Large intestine (tissue), 3 donors: ENCODE measurements around the gene INPP5A. TPM values are rescaled to one million over a fixed set of nuclear protein-coding genes. Genes with fewer than 3 reads are reported as not detected.
"Not testable (repeated sequence)": the region's sequence is repeated elsewhere in the genome, so short reads cannot be mapped to it uniquely, and the experiment has no call there.

Experiments
- DNase-seq, 2 donors: peaks; one replicate each; pipeline versions ENCODE4 v3.0.0 to v3.0.0-alpha.2; 2013
- H3K27ac ChIP-seq: one replicate; pipeline ENCODE4 v1.5.1; 2013; ENCODE audit warnings: low read length
- H3K27me3 ChIP-seq: 2 replicates; pipeline ENCODE4 v1.6.1; 2013; ENCODE audit warnings: low read length; ENCODE audit not compliant: control insufficient read depth, insufficient read depth
- H3K36me3 ChIP-seq: 2 replicates; pipeline ENCODE4 v1.6.1; 2013; ENCODE audit warnings: low read length; ENCODE audit not compliant: control insufficient read depth, insufficient read depth
- H3K4me1 ChIP-seq: one replicate; pipeline ENCODE4 v1.6.1; 2013; ENCODE audit warnings: low read length; ENCODE audit not compliant: control insufficient read depth, insufficient read depth
- H3K4me3 ChIP-seq: one replicate; pipeline ENCODE4 v1.5.1; 2013; ENCODE audit warnings: low read length
- H3K9me3 ChIP-seq: one replicate; pipeline ENCODE4 v1.6.1; 2013; ENCODE audit warnings: mild to moderate bottlenecking, low read depth, low read length, moderate library complexity; ENCODE audit not compliant: control insufficient read depth
- WGBS: methylation state at CpG from one replicate; pipeline ENCODE4 v1.1.5; 2013; ENCODE audit warnings: low lambda C conversion rate; ENCODE audit not compliant: insufficient coverage; 5-methylcytosine and 5-hydroxymethylcytosine counted together
- polyA plus RNA-seq: library from polyadenylated mRNA; unstranded; fragments of 120-200 nt; gene quantifications from one replicate; pipeline ENCODE4 v1.2.1, GENCODE V29; 2013

The INPP5A gene
- polyA plus RNA-seq, 1 donor: 25.3 TPM

- H3K4me3 ChIP-seq: no peak overlapping the region
- peaks cover 12% of the 10 kb centered on the region for H3K9me3 ChIP-seq
- no peaks in the 10 kb centered on the region for H3K4me1 ChIP-seq
- H3K27ac ChIP-seq: no peak overlapping the region
- no CpG with 5 or more reads among the region's 6 CpGs for WGBS
- H3K36me3 ChIP-seq: peaks cover 24% of the 10 kb centered on the region
- H3K27me3 ChIP-seq: no peaks in the 10 kb centered on the region
- DNase-seq: no peak
These were observed 224.7 kb downstream of the INPP5A start for GRCh38 chr10:132762267-132762666.

DNA sequence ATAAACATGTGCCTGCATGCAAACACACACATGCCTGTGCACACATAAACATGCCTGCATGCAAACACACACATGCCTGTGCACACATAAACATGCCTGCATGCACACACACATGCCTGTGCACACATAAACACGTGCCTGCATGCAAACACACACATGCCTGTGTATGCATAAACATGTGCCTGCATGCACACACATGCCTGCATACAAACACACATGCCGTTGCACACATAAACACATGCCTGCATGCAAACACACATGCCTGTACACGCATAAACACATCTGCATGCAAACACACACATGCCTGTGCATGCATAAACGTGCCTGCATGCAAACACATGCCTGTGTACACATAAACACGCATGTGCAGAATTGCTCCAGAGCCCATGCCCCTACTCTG lies 226.0 kb downstream of the INPP5A start:
- no peak overlapping the region for H3K4me3 ChIP-seq
- no peaks in the 10 kb centered on the region for H3K4me1 ChIP-seq
- DNase-seq: no peak
- H3K27me3 ChIP-seq: no peaks in the 10 kb centered on the region
- H3K9me3 ChIP-seq: peaks cover 16% of the 10 kb centered on the region
- WGBS: no CpG with 5 or more reads among the region's 5 CpGs
- H3K27ac ChIP-seq: no peak overlapping the region
- H3K36me3 ChIP-seq: peaks cover 30% of the 10 kb centered on the region

- H3K27me3 ChIP-seq: no peaks in the 10 kb centered on the region
- WGBS: no CpG with 5 or more reads among the region's 11 CpGs
- DNase-seq: no peak
- H3K27ac ChIP-seq: no peak overlapping the region
- peaks cover 30% of the 10 kb centered on the region for H3K36me3 ChIP-seq
- H3K4me1 ChIP-seq: no peaks in the 10 kb centered on the region
- no peak overlapping the region for H3K4me3 ChIP-seq
- H3K9me3 ChIP-seq: peaks cover 20% of the 10 kb centered on the region
These were observed 226.5 kb downstream of the INPP5A start for GRCh38 chr10:132764108-132764507.

DNA sequence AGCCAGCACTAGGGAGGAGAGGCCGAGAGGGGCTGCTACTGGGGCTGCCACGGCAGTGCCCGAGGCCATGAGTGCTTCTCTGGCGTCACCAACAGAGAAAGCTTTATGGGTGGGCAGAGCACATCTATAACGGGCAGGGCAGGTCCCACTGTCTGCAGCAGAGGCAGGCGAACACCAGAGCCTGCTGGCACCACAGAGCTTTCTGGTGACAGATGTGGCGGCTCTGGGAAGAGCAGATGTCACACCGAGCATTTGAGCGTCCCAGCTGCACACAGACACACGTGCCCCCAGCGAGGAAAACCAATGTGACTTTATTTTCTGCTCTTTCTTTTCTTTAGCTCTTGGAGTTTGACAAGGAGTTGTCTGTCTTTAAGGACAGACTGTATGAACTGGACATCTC lies 227.8 kb downstream of the INPP5A start:
- no peak overlapping the region for H3K27ac ChIP-seq
- no peaks in the 10 kb centered on the region for H3K4me1 ChIP-seq
- peaks cover 20% of the 10 kb centered on the region for H3K9me3 ChIP-seq
- DNase-seq: no peak
- peaks cover 26% of the 10 kb centered on the region for H3K36me3 ChIP-seq
- H3K4me3 ChIP-seq: no peak overlapping the region
- no peaks in the 10 kb centered on the region for H3K27me3 ChIP-seq
- WGBS: no CpG with 5 or more reads among the region's 11 CpGs

DNA sequence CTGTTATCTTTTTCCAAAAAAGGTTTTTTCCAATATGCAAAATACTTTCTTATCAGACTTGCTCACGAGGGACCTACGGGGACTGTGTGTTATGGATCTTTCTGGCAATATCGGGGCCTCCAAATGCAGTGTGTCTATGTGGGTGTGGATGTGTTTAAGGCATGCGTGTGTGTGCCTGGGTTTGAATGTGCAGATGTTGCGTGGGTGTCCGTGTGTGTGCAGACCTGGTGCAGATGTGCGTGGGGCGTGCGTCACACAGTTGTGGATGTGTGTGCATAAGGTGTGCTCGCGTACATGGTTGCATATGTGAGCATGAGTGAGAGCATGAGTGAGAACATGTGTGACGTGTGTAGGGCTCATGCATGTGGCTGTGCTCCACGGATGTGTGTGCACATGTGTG lies 228.7 kb downstream of the INPP5A start:
- no peak for DNase-seq
- WGBS: no CpG with 5 or more reads among the region's 13 CpGs
- no peak overlapping the region for H3K4me3 ChIP-seq
- H3K27ac ChIP-seq: no peak overlapping the region
- H3K36me3 ChIP-seq: peaks cover 22% of the 10 kb centered on the region
- peaks cover 21% of the 10 kb centered on the region for H3K9me3 ChIP-seq
- H3K27me3 ChIP-seq: no peaks in the 10 kb centered on the region
- no peaks in the 10 kb centered on the region for H3K4me1 ChIP-seq

DNA sequence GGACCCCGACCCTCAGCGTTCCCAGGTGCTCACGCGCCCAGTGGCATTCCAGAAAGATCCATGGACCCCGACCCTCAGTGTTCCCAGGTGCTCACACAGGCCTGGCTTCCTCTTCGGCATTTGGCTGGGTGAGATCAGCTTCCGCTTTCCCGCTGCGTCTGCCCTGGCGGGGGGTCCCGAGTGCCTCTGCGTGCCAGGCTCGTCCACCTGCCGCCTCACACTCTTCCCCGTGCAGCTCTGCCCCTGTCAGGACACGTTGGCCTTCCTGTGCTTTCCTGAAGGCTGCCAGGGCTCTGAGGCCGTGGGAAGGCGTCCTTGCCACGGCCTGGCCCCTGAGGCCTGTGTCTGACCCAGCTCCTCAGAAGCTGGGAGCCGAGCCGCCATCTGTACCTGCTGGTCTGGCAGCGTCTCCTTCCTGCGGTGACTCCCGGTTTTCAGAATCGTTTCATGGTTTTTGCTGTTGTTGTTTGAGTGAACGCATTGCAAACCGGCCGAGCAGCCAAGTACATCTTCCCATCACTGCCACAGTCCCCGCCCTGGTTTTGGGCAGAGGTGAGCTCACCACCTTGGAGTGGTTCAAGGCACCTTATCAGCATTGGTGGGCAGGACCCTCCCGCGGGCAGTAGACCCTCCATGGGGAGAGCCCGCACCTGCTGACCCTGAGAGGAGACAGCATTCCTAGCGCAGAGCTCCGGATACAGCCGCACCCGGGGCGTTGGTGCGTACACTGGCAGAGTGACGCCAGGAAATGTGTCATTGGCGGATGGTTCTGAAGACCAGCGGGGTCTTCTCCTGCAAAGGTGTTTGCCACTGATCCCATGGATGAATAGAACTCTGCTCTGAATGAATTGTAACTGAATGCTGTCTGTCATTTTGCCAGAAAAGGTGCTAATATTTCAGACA lies 231.0 kb downstream of the INPP5A start:
- no peak for DNase-seq
- no peak overlapping the region for H3K27ac ChIP-seq
- H3K4me3 ChIP-seq: no peak overlapping the region
- H3K36me3 ChIP-seq: peaks cover 19% of the 10 kb centered on the region
- no peaks in the 10 kb centered on the region for H3K4me1 ChIP-seq
- peaks cover 23% of the 10 kb centered on the region for H3K9me3 ChIP-seq
- no peaks in the 10 kb centered on the region for H3K27me3 ChIP-seq
- WGBS: no CpG with 5 or more reads among the region's 41 CpGs

- DNase-seq: no peak
- H3K4me3 ChIP-seq: no peak overlapping the region
- H3K9me3 ChIP-seq: peaks cover 23% of the 10 kb centered on the region
- no peaks in the 10 kb centered on the region for H3K27me3 ChIP-seq
- no peak overlapping the region for H3K27ac ChIP-seq
- H3K36me3 ChIP-seq: peaks cover 19% of the 10 kb centered on the region
- WGBS: 92% methylated on average over 2 of the region's 45 CpGs
- no peaks in the 10 kb centered on the region for H3K4me1 ChIP-seq
These were observed 232.8 kb downstream of the INPP5A start for GRCh38 chr10:132770061-132771021.

DNA sequence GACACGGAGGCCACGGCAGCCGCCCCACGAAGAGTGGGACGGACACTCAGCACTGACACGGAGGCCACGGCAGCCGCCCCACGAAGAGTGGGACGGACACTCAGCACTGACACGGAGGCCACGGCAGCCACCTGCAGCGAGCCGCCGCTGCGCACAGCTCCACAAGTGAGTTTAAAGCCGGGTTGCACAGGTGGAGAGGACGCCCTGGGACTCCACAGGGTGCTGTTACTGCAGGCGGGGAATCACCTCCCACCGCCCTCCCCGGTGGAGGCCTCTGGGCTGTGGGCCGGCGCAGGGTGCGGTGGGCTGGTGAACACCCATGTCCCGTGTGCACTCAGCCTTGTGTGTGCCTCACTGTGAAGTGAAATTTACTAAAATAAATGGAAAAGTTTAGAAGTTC lies 235.2 kb downstream of the INPP5A start:
- H3K27ac ChIP-seq, H3K27me3 ChIP-seq, DNase-seq, H3K4me3 ChIP-seq, H3K4me1 ChIP-seq: not testable (repeated sequence)
- no CpG with 5 or more reads among the region's 25 CpGs for WGBS
- H3K36me3 ChIP-seq: peaks cover 20% of the 10 kb centered on the region
- peaks cover 19% of the 10 kb centered on the region for H3K9me3 ChIP-seq

- Histone ChIP-seq H3K9me3 (peaks cover 8% of the 10 kb centered on the region), H3K4me1 (no peaks in the 10 kb centered on the region), H3K4me3 (no peak overlapping the region), H3K36me3 (peaks cover 16% of the 10 kb centered on the region), H3K27me3 (no peaks in the 10 kb centered on the region), H3K27ac (no peak overlapping the region)
- WGBS: no CpG with 5 or more reads among the region's 29 CpGs
- no peak for DNase-seq
These were observed 236.8 kb downstream of the INPP5A start for GRCh38 chr10:132774181-132774901.
